Measurements from ENCODE around the gene UTP20.

- TF ChIP-seq YY1 (IDR thresholded peaks at IDR 0.05; ENCODE audit: insufficient read depth, insufficient read length) (no peak), ZNF274 (IDR thresholded peaks at IDR 0.05; ENCODE audit: low read depth, low read length) (no peak), SUZ12 (IDR thresholded peaks at IDR 0.05; ENCODE audit: extremely low read depth, insufficient read depth, insufficient read length) (no peak)
Observed at GRCh38 chr12:101267111-101267510, 12.8 kb upstream of the UTP20 start.

Measured in NT2/D1 (cell line).